ENCODE measurements around the gene NDUFS3.

- TF ChIP-seq POLR2AphosphoS5 (IDR thresholded peaks at IDR 0.05; ENCODE audit: low read depth, low read length) = no peak
- TF ChIP-seq, protein P1, sequence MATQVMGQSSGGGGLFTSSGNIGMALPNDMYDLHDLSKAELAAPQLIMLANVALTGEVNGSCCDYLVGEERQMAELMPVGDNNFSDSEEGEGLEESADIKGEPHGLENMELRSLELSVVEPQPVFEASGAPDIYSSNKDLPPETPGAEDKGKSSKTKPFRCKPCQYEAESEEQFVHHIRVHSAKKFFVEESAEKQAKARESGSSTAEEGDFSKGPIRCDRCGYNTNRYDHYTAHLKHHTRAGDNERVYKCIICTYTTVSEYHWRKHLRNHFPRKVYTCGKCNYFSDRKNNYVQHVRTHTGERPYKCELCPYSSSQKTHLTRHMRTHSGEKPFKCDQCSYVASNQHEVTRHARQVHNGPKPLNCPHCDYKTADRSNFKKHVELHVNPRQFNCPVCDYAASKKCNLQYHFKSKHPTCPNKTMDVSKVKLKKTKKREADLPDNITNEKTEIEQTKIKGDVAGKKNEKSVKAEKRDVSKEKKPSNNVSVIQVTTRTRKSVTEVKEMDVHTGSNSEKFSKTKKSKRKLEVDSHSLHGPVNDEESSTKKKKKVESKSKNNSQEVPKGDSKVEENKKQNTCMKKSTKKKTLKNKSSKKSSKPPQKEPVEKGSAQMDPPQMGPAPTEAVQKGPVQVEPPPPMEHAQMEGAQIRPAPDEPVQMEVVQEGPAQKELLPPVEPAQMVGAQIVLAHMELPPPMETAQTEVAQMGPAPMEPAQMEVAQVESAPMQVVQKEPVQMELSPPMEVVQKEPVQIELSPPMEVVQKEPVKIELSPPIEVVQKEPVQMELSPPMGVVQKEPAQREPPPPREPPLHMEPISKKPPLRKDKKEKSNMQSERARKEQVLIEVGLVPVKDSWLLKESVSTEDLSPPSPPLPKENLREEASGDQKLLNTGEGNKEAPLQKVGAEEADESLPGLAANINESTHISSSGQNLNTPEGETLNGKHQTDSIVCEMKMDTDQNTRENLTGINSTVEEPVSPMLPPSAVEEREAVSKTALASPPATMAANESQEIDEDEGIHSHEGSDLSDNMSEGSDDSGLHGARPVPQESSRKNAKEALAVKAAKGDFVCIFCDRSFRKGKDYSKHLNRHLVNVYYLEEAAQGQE (IDR thresholded peaks at IDR 0.05; ENCODE audit: insufficient read depth in 1 of 2, low read depth in 2 of 2, low read length in 1 of 2) = no peak
- TF ChIP-seq, protein P2, sequence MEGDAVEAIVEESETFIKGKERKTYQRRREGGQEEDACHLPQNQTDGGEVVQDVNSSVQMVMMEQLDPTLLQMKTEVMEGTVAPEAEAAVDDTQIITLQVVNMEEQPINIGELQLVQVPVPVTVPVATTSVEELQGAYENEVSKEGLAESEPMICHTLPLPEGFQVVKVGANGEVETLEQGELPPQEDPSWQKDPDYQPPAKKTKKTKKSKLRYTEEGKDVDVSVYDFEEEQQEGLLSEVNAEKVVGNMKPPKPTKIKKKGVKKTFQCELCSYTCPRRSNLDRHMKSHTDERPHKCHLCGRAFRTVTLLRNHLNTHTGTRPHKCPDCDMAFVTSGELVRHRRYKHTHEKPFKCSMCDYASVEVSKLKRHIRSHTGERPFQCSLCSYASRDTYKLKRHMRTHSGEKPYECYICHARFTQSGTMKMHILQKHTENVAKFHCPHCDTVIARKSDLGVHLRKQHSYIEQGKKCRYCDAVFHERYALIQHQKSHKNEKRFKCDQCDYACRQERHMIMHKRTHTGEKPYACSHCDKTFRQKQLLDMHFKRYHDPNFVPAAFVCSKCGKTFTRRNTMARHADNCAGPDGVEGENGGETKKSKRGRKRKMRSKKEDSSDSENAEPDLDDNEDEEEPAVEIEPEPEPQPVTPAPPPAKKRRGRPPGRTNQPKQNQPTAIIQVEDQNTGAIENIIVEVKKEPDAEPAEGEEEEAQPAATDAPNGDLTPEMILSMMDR (IDR thresholded peaks at IDR 0.05) = no peak
Measured at GRCh38 chr11:47615249-47615648, 36.4 kb downstream of the NDUFS3 start.
